Liver (tissue), 9 donors: ENCODE measurements around the gene TMEM259. TPM values are rescaled to one million over a fixed set of nuclear protein-coding genes. Genes with fewer than 3 reads are reported as not detected.

Source experiments
- DNase-seq: peaks from one replicate; pipeline ENCODE4 v3.0.0-alpha.2; 2017; ENCODE audit warnings: low spot score
- H3K27ac ChIP-seq, 2 donors: one replicate each; pipeline ENCODE4 v1.7.0; 2013; ENCODE audit warnings: inconsistent platforms in 2 of 2, low read length in 2 of 2, control low read depth in 1 of 2, low read depth in 1 of 2, mild to moderate bottlenecking in 1 of 2
- H3K27me3 ChIP-seq, 4 donors: one replicate each; pipeline versions ENCODE4 v1.6.1 to v1.7.0; 2013; ENCODE audit warnings: low read length in 3 of 4, inconsistent platforms in 1 of 4, mild to moderate bottlenecking in 1 of 4, moderate library complexity in 1 of 4; ENCODE audit not compliant: control insufficient read depth in 4 of 4, insufficient read depth in 4 of 4
- H3K36me3 ChIP-seq, 4 donors: one replicate each; pipeline versions ENCODE4 v1.6.1 to v1.7.0; 2013; ENCODE audit warnings: low read length in 3 of 4, mild to moderate bottlenecking in 3 of 4, low read depth in 1 of 4, moderate library complexity in 1 of 4; ENCODE audit not compliant: control insufficient read depth in 4 of 4, insufficient read depth in 3 of 4
- H3K4me1 ChIP-seq, 4 donors: one replicate each; pipeline versions ENCODE4 v1.6.1 to v1.7.0; 2013; ENCODE audit warnings: low read length in 3 of 4, mild to moderate bottlenecking in 3 of 4, moderate library complexity in 1 of 4; ENCODE audit not compliant: control insufficient read depth in 4 of 4, insufficient read depth in 4 of 4
- H3K4me3 ChIP-seq, 3 donors: one replicate each; pipeline versions ENCODE4 v1.6.1 to v1.7.0; 2013; ENCODE audit warnings: low read length in 3 of 3, control low read depth in 1 of 3, low read depth in 1 of 3, mild to moderate bottlenecking in 1 of 3
- H3K9ac ChIP-seq, 2 donors: one replicate each; pipeline ENCODE4 v1.7.0; 2013; ENCODE audit warnings: low read length in 2 of 2, mild to moderate bottlenecking in 2 of 2, moderate library complexity in 2 of 2, control low read depth in 1 of 2, low read depth in 1 of 2
- H3K9me3 ChIP-seq, 4 donors: one replicate each; pipeline versions ENCODE4 v1.6.1 to v1.7.0; 2013; ENCODE audit warnings: low read length in 3 of 4; ENCODE audit not compliant: control insufficient read depth in 4 of 4
- ATF3 ChIP-seq: IDR thresholded peaks from 2 replicates; pipeline ENCODE4 v1.6.1; 2016; ENCODE audit warnings: antibody characterized with exemption
- CTCF ChIP-seq: fragments of 150-350 bp; IDR thresholded peaks from 2 replicates; pipeline ENCODE4 v1.5.1; 2017; ENCODE audit warnings: improper control_type of control experiment, low read depth, low read length; ENCODE audit not compliant: missing input control
- EGR1 ChIP-seq, 2 donors: IDR thresholded peaks; 2 replicates each; pipeline ENCODE4 v1.6.1; 2016 to 2018; ENCODE audit warnings: antibody characterized with exemption in 2 of 2, low read depth in 2 of 2
- FOXA1 ChIP-seq: IDR thresholded peaks from 2 replicates; pipeline ENCODE4 v1.6.1; 2016; ENCODE audit warnings: antibody characterized with exemption
- FOXA2 ChIP-seq: IDR thresholded peaks from 2 replicates; pipeline ENCODE4 v1.6.1; 2016; ENCODE audit warnings: antibody characterized with exemption
- GABPA ChIP-seq, 2 donors: IDR thresholded peaks in 1 of 2; conservative IDR thresholded peaks in 1 of 2; 2 replicates each; pipeline ENCODE4 v1.6.1; 2016; ENCODE audit warnings: antibody characterized with exemption in 2 of 2, mild to moderate bottlenecking in 1 of 2, moderate library complexity in 1 of 2
- HNF4A ChIP-seq, 2 donors: conservative IDR thresholded peaks; 2 replicates each; pipeline ENCODE4 v1.6.1; 2016; ENCODE audit warnings: antibody characterized with exemption in 2 of 2, mild to moderate bottlenecking in 2 of 2
- HNF4G ChIP-seq: IDR thresholded peaks from 2 replicates; pipeline ENCODE4 v1.6.1; 2016; ENCODE audit warnings: antibody characterized with exemption
- JUND ChIP-seq, 2 donors: IDR thresholded peaks; 2 replicates each; pipeline ENCODE4 v1.6.1; 2016; ENCODE audit warnings: antibody characterized with exemption in 2 of 2
- MAX ChIP-seq: IDR thresholded peaks from 2 replicates; pipeline ENCODE4 v1.6.1; 2016; ENCODE audit warnings: antibody characterized with exemption
- NR2F2 ChIP-seq: IDR thresholded peaks from 2 replicates; pipeline ENCODE4 v1.6.1; 2016; ENCODE audit warnings: antibody characterized with exemption
- RAD21 ChIP-seq, 2 donors: IDR thresholded peaks; 2 replicates each; pipeline ENCODE4 v1.6.1; 2016; ENCODE audit warnings: antibody characterized with exemption in 2 of 2, mild to moderate bottlenecking in 2 of 2
- REST ChIP-seq: IDR thresholded peaks from 2 replicates; pipeline ENCODE4 v1.6.1; 2016; ENCODE audit warnings: antibody characterized with exemption, mild to moderate bottlenecking
- RXRA ChIP-seq, 2 donors: IDR thresholded peaks; 2 replicates each; pipeline ENCODE4 v1.6.1; 2017 to 2018; ENCODE audit warnings: antibody characterized with exemption in 2 of 2, mild to moderate bottlenecking in 1 of 2
- SP1 ChIP-seq: IDR thresholded peaks from 2 replicates; pipeline ENCODE4 v1.6.1; 2018; ENCODE audit warnings: antibody characterized with exemption, mild to moderate bottlenecking
- YY1 ChIP-seq: IDR thresholded peaks from 2 replicates; pipeline ENCODE4 v1.6.1; 2016; ENCODE audit warnings: antibody characterized with exemption, mild to moderate bottlenecking
- ZBTB33 ChIP-seq: IDR thresholded peaks from 2 replicates; pipeline ENCODE4 v1.6.1; 2016; ENCODE audit warnings: antibody characterized with exemption
- WGBS: extraction: QIAGEN DNeasy Blood & Tissue Kit; methylation state at CpG from one replicate; pipeline ENCODE4 v1.1.7; 2013; 5-methylcytosine and 5-hydroxymethylcytosine counted together
- polyA plus RNA-seq, 2 donors: library from polyadenylated mRNA; stranded (reverse) in 1 of 2; unstranded in 1 of 2; fragments of 200-250 nt in 1 of 2; fragments of >200 nt in 1 of 2; fragmentation: Nextera tagmentation in 1 of 2; extraction: Ambion mirVana in 1 of 2; gene quantifications; one replicate each; pipeline versions ENCODE4 v1.2.1 to v1.2.3, GENCODE V29; 2013 to 2015
- total RNA-seq, 2 donors: library from RNA; depleted of rRNA; stranded (reverse); fragments of >200 nt; gene quantifications; one replicate each; pipeline ENCODE4 v1.2.3, GENCODE V29; 2014
- donor health status: healthy.
- donor health status: healthy.
- donor health status: healthy.
- donor health status: healthy.
- donor health status: healthy.

Gene TMEM259
- total and polyA plus RNA-seq, 4 donors = 29.7 to 99.3 (median 57.3) TPM

GRCh38 chr19:1063030-1063908, 42.3 kb upstream of the TMEM259 start:
- WGBS = 81% methylated on average over 37 of the region's 37 CpGs
- Histone ChIP-seq H3K27ac (no peak overlapping the region), H3K4me3 (no peak overlapping the region), H3K9ac (no peak overlapping the region), H3K27me3 (no peaks in the 10 kb centered on the region), H3K9me3 (peaks cover 0 to 4% (median 0%) of the 10 kb centered on the region in 4 donors), H3K36me3 (no peaks in the 10 kb centered on the region), H3K4me1 (peaks cover 2 to 22% (median 8%) of the 10 kb centered on the region in 4 donors)
- DNase-seq = no peak
- TF ChIP-seq NR2F2 = no peak
- no peak for TF ChIP-seq ZBTB33
- TF ChIP-seq CTCF = no peak
- TF ChIP-seq MAX = no peak
- no peak for TF ChIP-seq RXRA (IDR thresholded peaks at IDR 0.05)
- TF ChIP-seq HNF4G = no peak
- TF ChIP-seq YY1 = no peak
- TF ChIP-seq RAD21 (IDR thresholded peaks at IDR 0.05) = no peak
- no peak for TF ChIP-seq SP1
- TF ChIP-seq FOXA2 = no peak
- no peak for TF ChIP-seq REST
- no peak for TF ChIP-seq FOXA1
- no peak for TF ChIP-seq EGR1 (IDR thresholded peaks at IDR 0.05; ENCODE audit: low read depth in 2 of 2)
- no peak for TF ChIP-seq JUND (IDR thresholded peaks at IDR 0.05)

GRCh38 chr19:1062387-1063029, 41.6 kb upstream of the TMEM259 start:
- Histone ChIP-seq H3K9ac (no peak overlapping the region), H3K4me3 (no peak overlapping the region), H3K27me3 (no peaks in the 10 kb centered on the region), H3K36me3 (no peaks in the 10 kb centered on the region), H3K9me3 (peaks cover 0 to 7% (median 0%) of the 10 kb centered on the region in 4 donors), H3K27ac (no peak overlapping the region), H3K4me1 (peaks cover 2 to 21% (median 8%) of the 10 kb centered on the region in 4 donors)
- DNase-seq = no peak
- 87% methylated on average over 17 of the region's 17 CpGs for WGBS
- TF ChIP-seq EGR1 (IDR thresholded peaks at IDR 0.05; ENCODE audit: low read depth in 2 of 2) (no peak), JUND (IDR thresholded peaks at IDR 0.05) (no peak), ZBTB33 (no peak), FOXA2 (no peak), HNF4A (conservative IDR thresholded peaks at IDR 0.05) (no peak), NR2F2 (no peak), GABPA (IDR thresholded peaks at IDR 0.05 in 1 of 2, conservative IDR thresholded peaks at IDR 0.05 in 1 of 2) (no peak), ATF3 (no peak), FOXA1 (no peak)
